Measurements from ENCODE around the gene GSK3B.
"Not testable (repeated sequence)": the region's sequence is repeated elsewhere in the genome, so short reads cannot be mapped to it uniquely, and the experiment has no call there.

Gene GSK3B

DNA sequence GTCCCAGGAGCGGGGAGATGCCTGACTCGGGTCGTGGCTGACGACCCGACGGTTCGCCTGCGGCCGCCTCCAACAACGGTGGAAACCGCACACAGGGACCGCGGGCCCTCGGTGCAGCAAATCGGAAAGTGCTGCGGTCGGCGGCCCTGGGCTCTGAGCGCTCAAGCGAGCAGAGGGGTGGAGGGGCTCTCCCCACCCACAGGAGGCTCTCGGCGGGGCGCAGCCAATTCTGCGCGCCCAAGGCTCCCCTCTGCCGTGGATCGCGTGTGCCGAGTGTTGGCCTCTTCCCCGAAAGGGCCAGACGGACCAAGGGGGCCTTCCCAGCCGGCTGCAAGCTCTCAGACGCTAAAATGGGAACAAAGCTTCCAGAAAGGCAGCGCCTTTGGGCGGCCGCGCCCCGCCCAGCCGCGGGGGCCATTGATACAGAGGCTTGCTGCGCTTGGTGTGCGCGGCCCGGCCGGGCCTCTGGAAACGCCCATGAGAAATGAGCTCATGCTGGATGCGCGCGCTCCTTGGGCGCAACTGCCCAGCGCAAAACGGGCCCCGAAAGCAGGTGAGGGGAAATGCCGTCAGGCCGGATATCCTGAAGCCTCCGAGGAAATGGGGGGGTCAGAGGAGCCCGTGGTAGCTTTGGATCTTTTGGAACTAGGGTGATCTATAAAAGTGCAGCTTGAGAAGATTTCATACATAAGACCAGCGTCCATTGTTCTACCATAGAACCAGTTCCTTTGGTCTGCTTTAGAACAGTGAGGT, 1.2 kb upstream of the GSK3B start:
- peak; percentile 95 for DNase-seq

GRCh38 chr3:120094776-120095225, 554 bp upstream of the GSK3B start:
- DNase-seq = peak; percentile 100

GRCh38 chr3:120093119-120093910, 932 bp downstream of the GSK3B start:
- peak; percentile 28 for DNase-seq

- DNase-seq = no peak
Observed at GRCh38 chr3:120092474-120092873, 1.8 kb downstream of the GSK3B start.

DNA sequence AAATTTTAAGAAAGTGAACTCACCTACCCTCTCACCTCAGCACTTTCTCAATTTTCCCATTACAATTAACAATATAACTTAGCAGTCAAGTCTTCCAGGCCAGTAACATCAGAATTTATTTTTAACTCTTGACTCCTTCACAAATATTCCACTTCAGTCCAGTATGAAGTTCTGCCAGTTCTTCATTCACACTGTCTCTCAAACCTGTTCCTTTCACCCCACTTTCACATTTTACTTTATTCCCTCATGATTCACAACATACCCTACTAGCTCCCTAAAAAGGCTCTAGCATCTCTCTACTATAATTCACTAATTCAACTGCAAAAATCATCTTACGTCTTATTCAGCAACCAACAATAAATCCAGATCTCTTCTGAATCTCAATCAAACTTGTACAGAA, 3.8 kb downstream of the GSK3B start:
- no peak for DNase-seq

GRCh38 chr3:120089089-120089488, 5.2 kb downstream of the GSK3B start:
- DNase-seq = no peak

DNA sequence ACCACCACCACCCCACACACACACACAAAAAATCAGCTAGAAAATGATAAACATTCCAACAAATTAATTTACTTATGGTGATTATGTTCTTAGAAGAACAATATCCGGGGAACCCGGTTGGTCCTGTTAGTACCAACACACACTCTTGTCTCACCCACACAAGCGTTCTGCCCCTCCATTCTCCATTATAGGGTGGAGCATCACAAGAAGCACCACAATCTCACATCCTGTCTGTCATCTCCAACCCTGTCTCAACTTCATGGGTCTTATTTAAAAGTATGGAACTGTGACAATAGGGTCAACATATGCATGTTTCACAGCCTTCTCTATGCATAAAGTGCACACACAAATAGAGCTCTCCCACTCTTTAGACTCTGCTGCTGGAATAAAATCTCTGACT, 5.6 kb downstream of the GSK3B start:
- DNase-seq = no peak

- DNase-seq = no peak
Observed at GRCh38 chr3:120081719-120082118, 12.5 kb downstream of the GSK3B start.

GRCh38 chr3:120080836-120081235, 13.4 kb downstream of the GSK3B start:
- no peak for DNase-seq

- DNase-seq = no peak
Observed at GRCh38 chr3:120077731-120078130, 16.5 kb downstream of the GSK3B start.

GRCh38 chr3:120072867-120073525, 21.3 kb downstream of the GSK3B start:
- DNase-seq = no peak

DNA sequence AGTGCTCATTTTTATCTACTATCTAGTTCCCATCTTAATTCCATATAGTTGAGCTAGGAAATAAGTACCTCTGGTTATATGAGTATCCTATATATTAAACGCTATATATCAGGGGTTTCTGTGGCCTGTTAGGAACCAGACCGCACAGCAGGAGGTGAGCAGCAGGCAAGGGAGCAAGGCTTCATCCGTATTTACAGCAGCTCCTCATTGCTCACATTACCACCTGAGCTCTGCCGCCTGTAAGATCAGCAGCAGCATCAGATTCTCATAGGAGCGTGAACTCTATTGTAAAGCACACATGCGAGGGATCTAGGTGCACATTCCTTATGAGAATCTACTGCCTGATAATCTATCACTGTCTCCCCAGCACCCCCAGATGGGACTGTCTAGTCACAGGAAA, 23.0 kb downstream of the GSK3B start:
- no peak for DNase-seq

GRCh38 chr3:120070263-120070981, 23.8 kb downstream of the GSK3B start:
- DNase-seq = no peak

- DNase-seq = no peak
Observed at GRCh38 chr3:120067083-120067482, 27.2 kb downstream of the GSK3B start.

- no peak for DNase-seq
Observed at GRCh38 chr3:120066634-120067033, 27.6 kb downstream of the GSK3B start.

GRCh38 chr3:120064641-120065040, 29.6 kb downstream of the GSK3B start:
- DNase-seq = no peak

DNA sequence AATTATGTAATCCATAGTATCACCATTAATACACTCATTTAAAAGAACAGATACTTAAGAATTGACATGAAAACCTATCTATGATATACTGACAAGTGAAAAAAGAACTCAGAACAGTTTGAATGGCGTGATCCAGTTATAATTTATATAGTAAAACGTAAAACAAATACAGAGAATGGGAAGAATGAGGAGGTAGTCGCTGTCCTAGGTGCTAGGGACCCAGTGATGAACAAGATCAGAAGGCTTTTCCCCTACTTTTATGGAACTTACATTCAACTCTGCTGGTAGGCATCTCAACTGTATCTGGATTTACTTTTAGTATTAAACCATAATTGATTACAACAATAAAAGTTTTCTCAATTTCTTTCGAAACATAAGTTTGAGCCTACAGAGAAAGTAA, 31.8 kb downstream of the GSK3B start:
- no peak for DNase-seq

DNA sequence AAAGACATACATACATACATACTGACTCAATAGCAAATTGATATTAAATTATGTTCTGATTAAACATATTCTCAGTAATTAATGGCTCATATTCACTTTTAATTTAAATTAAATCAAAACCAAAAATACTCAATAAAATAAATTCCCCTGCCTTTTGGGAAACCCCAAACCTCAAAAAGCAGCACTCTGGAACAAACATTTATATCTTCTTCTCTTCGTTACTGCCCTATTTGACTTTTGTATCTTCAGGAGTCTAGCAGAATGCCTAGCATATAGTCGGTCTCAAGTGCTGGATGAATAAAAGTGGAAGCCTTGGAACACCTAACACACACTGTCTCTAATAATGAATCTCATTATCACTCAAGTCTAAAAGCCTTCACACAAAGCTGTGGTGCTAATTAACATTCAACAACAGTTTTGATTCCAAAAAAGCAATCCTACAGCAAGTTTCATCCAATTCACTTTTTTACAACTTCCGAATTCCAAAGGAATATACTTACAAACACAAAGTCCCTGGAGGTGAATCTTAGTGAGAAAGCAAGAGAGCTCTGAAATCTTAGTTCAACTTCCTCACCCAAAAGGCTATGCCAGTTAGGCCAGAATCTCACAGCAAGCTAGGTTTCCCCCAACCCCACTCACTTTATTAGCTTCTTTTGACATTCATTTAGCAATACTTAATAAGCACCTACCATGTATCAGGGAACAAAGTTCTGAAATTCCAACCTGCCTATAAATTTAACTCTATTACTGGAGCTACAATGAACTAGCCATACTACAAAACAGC, 35.0 kb downstream of the GSK3B start:
- no peak for DNase-seq

- DNase-seq = no peak
Observed at GRCh38 chr3:120057626-120058025, 36.6 kb downstream of the GSK3B start.

DNA sequence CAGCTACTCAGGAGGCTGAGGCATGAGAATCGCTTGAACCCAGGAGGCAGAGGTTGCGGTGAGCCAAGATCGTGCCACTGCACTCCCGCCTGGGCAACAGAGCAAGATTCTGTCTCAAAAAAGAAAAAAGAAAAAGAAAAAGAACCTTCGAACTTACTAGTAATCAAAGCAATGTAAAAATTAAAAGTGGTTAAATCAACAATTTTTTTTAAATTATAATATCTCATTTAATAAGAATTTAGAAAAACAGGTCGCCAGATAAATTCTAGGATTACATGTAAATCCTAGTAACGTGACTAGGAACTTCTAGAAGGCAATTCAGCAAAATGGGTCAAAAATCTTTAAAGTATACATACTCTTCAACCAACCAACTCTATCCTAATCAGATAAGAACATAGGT, 37.2 kb downstream of the GSK3B start:
- no peak for DNase-seq

DNA sequence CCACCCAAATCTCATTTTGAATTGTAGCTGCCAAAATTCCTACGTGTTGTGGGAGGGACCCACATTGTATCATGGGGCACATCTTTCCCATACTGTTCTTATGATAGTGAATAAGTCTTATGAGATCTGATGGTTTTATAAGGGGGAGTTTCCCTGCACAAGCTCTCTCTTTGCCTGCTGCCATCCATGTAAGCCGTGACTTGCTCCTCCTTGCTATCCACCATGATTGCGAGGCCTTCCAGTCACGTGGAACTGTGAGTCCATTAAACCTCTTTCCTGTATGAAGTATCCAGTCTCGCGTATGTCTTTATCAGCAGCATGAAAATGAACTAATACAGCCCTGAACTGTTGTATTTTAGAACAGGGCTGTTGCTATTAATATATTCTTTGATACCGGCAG, 40.6 kb downstream of the GSK3B start:
- not testable (repeated sequence) for DNase-seq

- DNase-seq = no peak
Observed at GRCh38 chr3:120052677-120053076, 41.6 kb downstream of the GSK3B start.
